ENCODE results near the gene BTN3A1.

DNA sequence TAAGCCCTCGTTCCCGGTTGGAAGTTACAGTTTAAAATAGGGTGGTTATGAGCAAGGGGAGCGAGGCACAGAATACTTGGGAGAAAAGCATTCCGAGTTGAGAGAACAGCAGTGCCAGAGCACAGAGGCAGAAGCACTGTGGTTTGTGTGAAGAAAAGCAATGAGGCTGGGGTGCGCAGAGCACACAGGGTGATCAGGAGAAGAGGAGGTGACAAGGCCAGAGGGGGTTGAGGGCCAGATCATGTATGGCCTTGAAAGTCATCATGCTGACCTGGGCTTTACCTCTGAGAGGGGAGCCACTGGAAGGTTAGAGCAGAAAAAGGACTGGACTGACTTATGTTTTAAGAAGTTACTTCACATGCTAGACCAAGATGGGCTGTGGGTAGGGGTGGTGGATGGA lies 40.5 kb upstream of the BTN3A1 start:
- no peak for TF ChIP-seq POLR2AphosphoS5 (IDR thresholded peaks at IDR 0.05; ENCODE audit: low read depth, low read length)
- no peak for TF ChIP-seq TAF1 (IDR thresholded peaks at IDR 0.05; ENCODE audit: borderline replicate concordance, insufficient read depth, low read length)

Data from PFSK-1 (cell line).